Activated naive CD4-positive, alpha-beta T cell treated with anti-CD3 and anti-CD28 coated beads, Interleukin-2, amount 50 U/mL, for 72 hours (primary cell): ENCODE measurements around the gene NEU4. TPM values are rescaled to one million over a fixed set of nuclear protein-coding genes. Genes with fewer than 3 reads are reported as not detected.
"Not testable (repeated sequence)": the region's sequence is repeated elsewhere in the genome, so short reads cannot be mapped to it uniquely, and the experiment has no call there.

Source experiments
- ATAC-seq, 2 donors: fragments of 150-1000 bp; cut with Tn5 transposase; 2 replicates each; pipeline ENCODE4 v1.10.0; 2021; ENCODE audit warnings: mild to moderate bottlenecking in 2 of 2, moderate library complexity in 2 of 2
- DNase-seq, 2 donors: peaks; one replicate each; pipeline ENCODE4 v3.0.0; 2021 to 2022; ENCODE audit warnings: low spot score in 2 of 2
- H3K27ac Mint-ChIP-seq, 2 donors: one replicate each; pipeline ENCODE4 v1.8.0; 2022; ENCODE audit warnings: mild to moderate bottlenecking in 2 of 2, mixed read lengths in 2 of 2
- H3K36me3 Mint-ChIP-seq, 2 donors: one replicate each; pipeline ENCODE4 v1.8.0; 2022; ENCODE audit warnings: mixed read lengths in 2 of 2
- H3K9me3 Mint-ChIP-seq, 2 donors: one replicate each; pipeline ENCODE4 v1.8.0; 2022; ENCODE audit warnings: mixed read lengths in 2 of 2
- total RNA-seq, 2 donors: library from RNA; stranded (reverse); gene quantifications; one replicate each; pipeline ENCODE4 v1.2.3, GENCODE V29; 2022

The NEU4 gene
- total RNA-seq, 2 donors from 2014 or later: 1.1 to 1.2 TPM

DNA sequence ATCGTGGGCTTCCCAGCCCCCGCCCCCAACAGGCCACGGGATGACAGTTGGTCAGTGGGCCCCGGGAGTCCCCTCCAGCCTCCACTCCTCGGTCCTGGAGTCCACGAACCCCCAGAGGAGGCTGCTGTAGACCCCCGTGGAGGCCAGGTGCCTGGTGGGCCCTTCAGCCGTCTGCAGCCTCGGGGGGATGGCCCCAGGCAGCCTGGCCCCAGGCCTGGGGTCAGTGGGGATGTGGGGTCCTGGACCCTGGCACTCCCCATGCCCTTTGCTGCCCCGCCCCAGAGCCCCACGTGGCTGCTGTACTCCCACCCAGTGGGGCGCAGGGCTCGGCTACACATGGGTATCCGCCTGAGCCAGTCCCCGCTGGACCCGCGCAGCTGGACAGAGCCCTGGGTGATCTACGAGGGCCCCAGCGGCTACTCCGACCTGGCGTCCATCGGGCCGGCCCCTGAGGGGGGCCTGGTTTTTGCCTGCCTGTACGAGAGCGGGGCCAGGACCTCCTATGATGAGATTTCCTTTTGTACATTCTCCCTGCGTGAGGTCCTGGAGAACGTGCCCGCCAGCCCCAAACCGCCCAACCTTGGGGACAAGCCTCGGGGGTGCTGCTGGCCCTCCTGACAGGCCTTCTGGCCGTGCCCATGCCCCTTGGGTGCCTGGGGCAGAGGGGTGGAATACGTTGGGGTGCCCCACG lies 7.6 kb downstream of the NEU4 start:
- no peak for DNase-seq
- H3K36me3 Mint-ChIP-seq: no peaks in the 10 kb centered on the region
- no peak for ATAC-seq
- H3K9me3 Mint-ChIP-seq: no peaks in the 10 kb centered on the region
- H3K27ac Mint-ChIP-seq: no peak overlapping the region

GRCh38 chr2:241817126-241817820 lies 8.3 kb downstream of the NEU4 start:
- DNase-seq (no peak), ATAC-seq (no peak)
- Mint-ChIP-seq H3K27ac (no peak overlapping the region), H3K9me3 (no peaks in the 10 kb centered on the region), H3K36me3 (no peaks in the 10 kb centered on the region)

GRCh38 chr2:241817821-241818215 lies 8.8 kb downstream of the NEU4 start:
- ATAC-seq, H3K36me3 Mint-ChIP-seq, H3K9me3 Mint-ChIP-seq, DNase-seq, H3K27ac Mint-ChIP-seq: not testable (repeated sequence)

DNA sequence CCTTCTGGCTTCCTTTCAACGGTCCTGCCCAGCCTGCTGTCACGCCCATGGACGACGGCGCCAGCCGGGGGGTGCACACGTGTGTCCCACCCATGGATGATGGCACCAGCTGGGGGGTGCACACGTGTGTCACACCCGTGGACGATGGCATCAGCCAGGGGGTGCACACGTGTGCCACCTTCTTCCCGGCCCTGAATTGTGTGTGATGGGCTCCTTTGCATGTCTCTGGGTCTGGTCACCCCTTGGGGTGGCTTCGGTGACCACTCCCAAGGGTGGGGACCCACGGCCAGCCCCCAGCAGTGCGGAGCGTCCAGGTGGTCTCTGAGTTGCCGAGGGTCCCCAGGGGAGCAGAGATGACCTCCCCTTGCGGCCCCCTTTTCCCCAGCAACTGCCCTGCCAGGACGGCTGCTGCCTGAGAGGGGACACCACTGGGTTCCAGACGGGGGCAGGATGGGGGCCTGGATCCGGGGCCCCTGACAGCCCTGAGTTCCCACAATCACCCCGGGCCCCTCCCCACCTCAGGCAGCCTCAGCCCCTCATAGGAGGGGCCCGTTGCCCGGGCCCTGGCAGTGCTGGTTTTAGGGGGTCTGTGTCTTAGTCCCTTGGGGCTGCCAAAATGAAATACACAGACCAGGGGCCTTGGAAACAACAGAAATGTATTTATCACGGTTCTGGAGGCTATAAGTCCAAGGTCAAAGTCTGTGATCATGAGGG lies 9.4 kb downstream of the NEU4 start:
- H3K9me3 Mint-ChIP-seq: peaks cover 0 to 5% of the 10 kb centered on the region in 2 donors
- DNase-seq (no peak), ATAC-seq (no peak)
- no peak overlapping the region for H3K27ac Mint-ChIP-seq
- peaks cover 0 to 5% of the 10 kb centered on the region in 2 donors for H3K36me3 Mint-ChIP-seq

DNA sequence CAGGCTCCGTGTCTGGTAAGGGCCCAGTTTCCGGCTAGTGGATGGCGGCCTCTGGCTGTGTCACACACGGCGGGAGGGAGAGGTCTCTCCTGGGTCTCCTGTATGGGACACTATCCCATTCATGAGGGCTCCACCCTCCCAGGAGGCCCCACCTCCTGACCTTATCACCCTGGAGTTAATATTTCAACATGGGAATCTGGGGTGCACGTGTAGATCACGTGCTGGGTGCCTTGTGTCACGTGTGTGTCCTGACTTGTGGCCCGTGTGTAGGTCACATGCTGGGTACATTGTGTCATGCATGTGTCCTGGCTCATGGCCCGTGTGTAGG lies 9.9 kb downstream of the NEU4 start:
- ATAC-seq (no peak), DNase-seq (no peak)
- H3K9me3 Mint-ChIP-seq: peaks cover 4 to 10% of the 10 kb centered on the region in 2 donors
- peaks cover 0 to 9% of the 10 kb centered on the region in 2 donors for H3K36me3 Mint-ChIP-seq
- H3K27ac Mint-ChIP-seq: no peak overlapping the region

DNA sequence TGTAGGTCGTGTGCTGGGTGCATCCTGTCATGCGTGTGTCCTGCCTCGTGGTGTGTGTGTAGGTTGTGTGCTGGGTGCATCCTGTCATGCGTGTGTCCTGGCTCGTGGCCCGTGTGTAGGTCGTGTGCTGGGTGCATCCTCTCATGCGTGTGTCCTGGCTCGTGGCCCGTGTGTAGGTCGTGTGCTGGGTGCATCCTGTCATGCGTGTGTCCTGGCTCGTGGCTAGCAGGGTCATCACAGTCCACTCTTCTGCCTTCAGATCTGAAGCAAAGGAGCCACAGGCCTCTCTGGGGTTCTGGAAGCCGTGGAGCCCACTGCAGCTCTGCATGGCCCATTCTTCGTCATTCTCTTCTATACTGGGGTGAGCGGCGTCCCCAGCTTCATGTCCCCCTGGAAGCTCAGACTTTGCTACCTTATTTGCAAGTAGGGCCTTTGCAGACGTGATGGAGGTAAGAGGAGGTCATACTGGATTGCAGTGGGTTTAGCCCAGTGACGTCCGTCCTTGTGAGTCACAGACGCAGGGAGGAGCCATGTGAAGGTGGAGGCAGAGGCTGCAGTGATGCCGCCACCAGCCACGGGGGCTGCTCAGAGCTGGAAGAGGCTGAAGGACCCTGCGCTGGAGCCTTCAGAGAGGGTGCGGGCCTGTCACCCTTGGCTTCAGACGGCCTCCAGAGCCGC lies 11.1 kb downstream of the NEU4 start:
- peaks cover 4 to 16% of the 10 kb centered on the region in 2 donors for H3K9me3 Mint-ChIP-seq
- H3K27ac Mint-ChIP-seq, DNase-seq: not testable (repeated sequence)

GRCh38 chr2:241820625-241821384 lies 11.8 kb downstream of the NEU4 start:
- Mint-ChIP-seq H3K27ac (no peak overlapping the region), H3K9me3 (peaks cover 4 to 20% of the 10 kb centered on the region in 2 donors), H3K36me3 (peaks cover 4 to 16% of the 10 kb centered on the region in 2 donors)
- no peak for ATAC-seq
- DNase-seq: no peak

More for the DNA sequence above, 11.1 kb downstream of the NEU4 start:
- not testable (repeated sequence) for ATAC-seq
- H3K36me3 Mint-ChIP-seq: peaks cover under 1 to 13% of the 10 kb centered on the region in 2 donors

GRCh38 chr2:241821460-241822263 lies 12.7 kb downstream of the NEU4 start:
- Mint-ChIP-seq H3K36me3 (peaks cover 5 to 24% of the 10 kb centered on the region in 2 donors), H3K9me3 (peaks cover 7 to 21% of the 10 kb centered on the region in 2 donors), H3K27ac (peak overlapping the region in 1 of 2 donors; percentile 48)
- DNase-seq (no peak), ATAC-seq (no peak)

GRCh38 chr2:241822264-241822623 lies 13.3 kb downstream of the NEU4 start:
- Mint-ChIP-seq H3K9me3 (peaks cover 13 to 27% of the 10 kb centered on the region in 2 donors), H3K36me3 (peaks cover 11 to 30% of the 10 kb centered on the region in 2 donors), H3K27ac (no peak overlapping the region)
- no peak for ATAC-seq
- no peak for DNase-seq

- H3K27ac Mint-ChIP-seq: peak overlapping the region in 1 of 2 donors; percentile 18
- ATAC-seq, DNase-seq: not testable (repeated sequence)
- peaks cover 15 to 35% of the 10 kb centered on the region in 2 donors for H3K9me3 Mint-ChIP-seq
- H3K36me3 Mint-ChIP-seq: peaks cover 12 to 43% of the 10 kb centered on the region in 2 donors
Measured at GRCh38 chr2:241823531-241824437, 14.8 kb downstream of the NEU4 start.

DNA sequence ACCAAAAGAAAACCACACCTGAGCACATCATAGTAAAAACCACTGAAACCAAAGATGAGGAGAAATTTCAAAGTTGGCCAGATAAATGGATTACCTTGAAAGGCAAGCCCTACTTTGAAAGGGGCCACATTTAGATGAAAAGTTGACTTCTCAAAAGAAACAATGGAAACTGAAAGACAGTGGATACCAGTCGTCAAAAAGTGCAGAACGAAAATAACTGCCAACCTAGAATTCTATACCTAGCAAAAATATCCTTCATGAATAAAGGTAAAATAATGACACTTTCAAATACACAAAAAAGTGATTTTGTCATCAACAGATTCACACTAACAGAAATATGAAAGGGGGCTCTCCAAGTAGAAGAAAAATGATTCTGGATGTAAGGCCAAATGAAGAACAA lies 18.4 kb downstream of the NEU4 start:
- DNase-seq (no peak), ATAC-seq (no peak)
- Mint-ChIP-seq H3K9me3 (peaks cover 15 to 35% of the 10 kb centered on the region in 2 donors), H3K36me3 (peaks cover 12 to 43% of the 10 kb centered on the region in 2 donors), H3K27ac (no peak overlapping the region)

DNA sequence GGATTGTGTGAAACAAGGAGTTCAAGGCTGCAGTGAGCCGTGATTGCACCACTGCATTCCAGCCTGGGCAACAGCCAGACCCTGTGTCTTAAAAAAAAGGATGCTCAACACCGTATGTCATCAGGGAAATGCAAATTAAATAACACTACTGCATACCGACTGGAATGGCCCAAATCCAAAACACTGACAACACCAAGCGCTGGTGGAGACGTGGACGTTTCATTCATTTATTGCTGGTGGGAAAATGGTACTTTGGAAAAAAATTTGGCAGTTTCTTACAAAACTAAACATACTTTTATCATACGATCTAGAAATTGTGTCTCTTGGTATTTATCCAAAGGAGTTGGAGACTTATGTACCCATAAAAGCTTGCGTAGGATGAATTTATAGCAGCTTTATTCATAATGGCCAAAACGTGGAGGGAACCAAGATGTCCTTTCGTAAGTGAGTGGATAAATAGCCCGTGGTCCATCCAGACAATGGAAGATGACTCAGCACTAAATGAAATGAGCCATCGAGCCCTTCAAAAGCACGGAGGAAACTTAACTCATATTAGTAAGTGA lies 24.2 kb downstream of the NEU4 start:
- no peak for ATAC-seq
- peak overlapping the region in 1 of 2 donors; percentile 79 for H3K27ac Mint-ChIP-seq
- no peak for DNase-seq
- H3K9me3 Mint-ChIP-seq: peaks cover 0 to 21% of the 10 kb centered on the region in 2 donors
- peaks cover 0 to 26% of the 10 kb centered on the region in 2 donors for H3K36me3 Mint-ChIP-seq

- not testable (repeated sequence) for DNase-seq, ATAC-seq
- H3K36me3 Mint-ChIP-seq: peaks cover 0 to 23% of the 10 kb centered on the region in 2 donors
- H3K9me3 Mint-ChIP-seq: peaks cover 0 to 19% of the 10 kb centered on the region in 2 donors
- peak overlapping the region in 1 of 2 donors; percentile 79 for H3K27ac Mint-ChIP-seq
Measured at GRCh38 chr2:241833756-241834526, 24.9 kb downstream of the NEU4 start.
